ENCODE data around the gene GPR156. TPM values are rescaled to one million over a fixed set of nuclear protein-coding genes. Genes with fewer than 3 reads are reported as not detected.
A peak's percentile ranks its signal among the peaks of the same experiment; 100 is the strongest.

GPR156 gene
- total RNA-seq, 4 donors from 2014 or later: 0.18 TPM; not detected in 3

- ATAC-seq (no peak), DNase-seq (no peak)
- TF ChIP-seq CTCF (IDR thresholded peaks at IDR 0.05 in 4 of 5, conservative IDR thresholded peaks at IDR 0.05 in 1 of 5): no peak
- no peak for TF ChIP-seq POLR2A (IDR thresholded peaks at IDR 0.05)
- Histone ChIP-seq H3K4me1 (peaks cover 15 to 19% of the 10 kb centered on the region in 2 donors), H3K36me3 (no peaks in the 10 kb centered on the region), H3K27me3 (no peaks in the 10 kb centered on the region), H3K27ac (no peak overlapping the region), H3K9me3 (no peaks in the 10 kb centered on the region), H3K4me3 (no peak overlapping the region)
- intact Hi-C loops (cut with DNase I; ENCODE audit: low total_unique reads): no loop called here
- in situ Hi-C loops (cut with MboI; ENCODE audit: low sequenced_read_pairs in 4 of 4): loop anchor here in 3 of 4 donors (25.0 kb wide), 1 partner anchor 288 kb away; no protein-coding TSS in a partner anchor
These were observed 110.0 kb downstream of the GPR156 start for GRCh38 chr3:120174811-120175539.

- intact Hi-C loops (cut with DNase I; ENCODE audit: low total_unique reads) (no loop called here), in situ Hi-C loops (cut with MboI; ENCODE audit: low sequenced_read_pairs in 4 of 4) (no loop called here)
- H3K27me3 ChIP-seq: no peaks in the 10 kb centered on the region
- H3K36me3 ChIP-seq: no peaks in the 10 kb centered on the region
- TF ChIP-seq CTCF (IDR thresholded peaks at IDR 0.05 in 4 of 5, conservative IDR thresholded peaks at IDR 0.05 in 1 of 5) (no peak), POLR2A (IDR thresholded peaks at IDR 0.05) (no peak)
- DNase-seq (no peak), ATAC-seq (no peak)
- H3K27ac ChIP-seq: no peak overlapping the region
- peaks cover 15 to 19% of the 10 kb centered on the region in 2 donors for H3K4me1 ChIP-seq
- H3K9me3 ChIP-seq: no peaks in the 10 kb centered on the region
- H3K4me3 ChIP-seq: no peak overlapping the region
These were observed 111.9 kb downstream of the GPR156 start for GRCh38 chr3:120173056-120173675.

- peak in 1 of 2 donors; percentile 53 for ATAC-seq
These were observed 113.0 kb downstream of the GPR156 start for GRCh38 chr3:120172070-120172469.

GRCh38 chr3:120171134-120171873, 113.7 kb downstream of the GPR156 start:
- Histone ChIP-seq H3K27me3 (no peaks in the 10 kb centered on the region), H3K4me1 (peaks cover 5 to 7% of the 10 kb centered on the region in 2 donors), H3K9me3 (no peaks in the 10 kb centered on the region), H3K36me3 (no peaks in the 10 kb centered on the region), H3K27ac (no peak overlapping the region), H3K4me3 (no peak overlapping the region)
- DNase-seq (no peak), ATAC-seq (peak in 1 of 2 donors; percentile 75)
- no peak for TF ChIP-seq CTCF (IDR thresholded peaks at IDR 0.05 in 4 of 5, conservative IDR thresholded peaks at IDR 0.05 in 1 of 5)
- no peak for TF ChIP-seq POLR2A (IDR thresholded peaks at IDR 0.05)
- in situ Hi-C loops (cut with MboI; ENCODE audit: low sequenced_read_pairs in 4 of 4) (no loop called here), intact Hi-C loops (cut with DNase I; ENCODE audit: low total_unique reads) (no loop called here)

More at GRCh38 chr3:120172070-120172469, 113.0 kb downstream of the GPR156 start:
- TF ChIP-seq CTCF (IDR thresholded peaks at IDR 0.05 in 4 of 5, conservative IDR thresholded peaks at IDR 0.05 in 1 of 5) (no peak), POLR2A (IDR thresholded peaks at IDR 0.05) (no peak)
- Histone ChIP-seq H3K27me3 (no peaks in the 10 kb centered on the region), H3K4me1 (peaks cover 9 to 12% of the 10 kb centered on the region in 2 donors), H3K27ac (no peak overlapping the region), H3K36me3 (no peaks in the 10 kb centered on the region), H3K4me3 (no peak overlapping the region), H3K9me3 (no peaks in the 10 kb centered on the region)
- DNase-seq: peak in 1 of 2 donors; percentile 11
- intact Hi-C loops (cut with DNase I; ENCODE audit: low total_unique reads) (no loop called here), in situ Hi-C loops (cut with MboI; ENCODE audit: low sequenced_read_pairs in 4 of 4) (no loop called here)

All from gastrocnemius medialis (tissue), 4 donors.